Caki2 (cell line): ENCODE measurements around the gene CRAT. TPM values are rescaled to one million over a fixed set of nuclear protein-coding genes. Genes with fewer than 3 reads are reported as not detected.
A peak's percentile ranks its signal among the peaks of the same experiment; 100 is the strongest.
"Not testable (repeated sequence)": the region's sequence is repeated elsewhere in the genome, so short reads cannot be mapped to it uniquely, and the experiment has no call there.

Experiments used
- DNase-seq: peaks from one replicate; pipeline ENCODE4 v3.0.0-alpha.2; 2015; ENCODE audit warnings: low read depth
- in situ Hi-C: cut with HindIII; loops from 2 replicates; pipeline ENCODE4 v1.10.0; 2016; ENCODE audit warnings: low sequenced_read_pairs, low pct_unique_long_range_greater_than_20kb, mixed read lengths
- total RNA-seq: library from RNA; depleted of rRNA; stranded (reverse); fragments of >200 nt; shearing (Covaris generic); gene quantifications from 2 replicates; pipeline ENCODE4 v1.2.3, GENCODE V29; 2014; ENCODE audit warnings: low replicate concordance

CRAT gene
- total RNA-seq, 1 experiment from 2014 or later, result 19.2 TPM

GRCh38 chr9:129139993-129140396 lies 29.4 kb upstream of the CRAT start:
- peak; percentile 97 for DNase-seq
- in situ Hi-C loops, result no loop called here

- peak; percentile 81 for DNase-seq
- in situ Hi-C loops, result no loop called here
Observed at GRCh38 chr9:129139233-129139992, 28.8 kb upstream of the CRAT start.

DNA sequence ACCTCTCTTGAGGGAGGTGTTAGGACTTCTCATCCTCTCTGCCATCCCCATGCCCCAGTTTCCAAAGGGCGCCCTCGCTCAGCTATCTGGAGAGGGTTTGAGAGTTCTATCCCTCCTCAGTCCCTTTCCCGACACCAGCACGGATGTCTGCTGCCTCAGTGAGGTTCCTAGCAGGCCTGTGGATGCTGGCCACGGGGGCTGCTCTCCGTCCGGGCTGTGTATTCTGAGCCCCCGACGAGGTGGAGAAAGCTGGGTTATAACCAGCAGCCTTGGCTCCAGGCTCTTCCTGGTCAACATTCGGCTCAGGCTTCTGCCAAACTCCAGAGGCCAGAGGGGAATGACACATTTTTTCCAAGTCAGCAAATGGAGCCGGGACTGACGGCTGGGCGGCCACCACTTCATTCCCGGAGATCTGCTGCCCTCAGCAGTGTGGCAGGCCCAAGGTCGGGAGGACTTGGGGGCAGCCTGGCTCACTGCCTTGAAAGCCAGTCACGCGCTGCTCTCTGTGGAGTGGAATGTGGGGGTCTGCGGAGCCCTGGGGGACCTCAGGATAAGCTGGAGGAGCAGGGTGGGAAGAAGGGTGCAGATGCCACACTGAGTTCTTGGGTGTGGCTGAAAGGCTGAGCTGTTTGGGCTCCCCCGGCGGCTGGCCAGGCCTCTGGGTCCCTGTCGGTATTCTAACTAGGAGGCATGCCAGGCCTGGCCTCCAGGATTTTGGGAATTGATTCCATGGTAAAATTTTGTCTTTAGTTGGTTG lies 28.1 kb upstream of the CRAT start:
- DNase-seq, result no peak
- in situ Hi-C loops, result no loop called here

- no peak for DNase-seq
- in situ Hi-C loops, result no loop called here
Observed at GRCh38 chr9:129138144-129138462, 27.5 kb upstream of the CRAT start.

DNA sequence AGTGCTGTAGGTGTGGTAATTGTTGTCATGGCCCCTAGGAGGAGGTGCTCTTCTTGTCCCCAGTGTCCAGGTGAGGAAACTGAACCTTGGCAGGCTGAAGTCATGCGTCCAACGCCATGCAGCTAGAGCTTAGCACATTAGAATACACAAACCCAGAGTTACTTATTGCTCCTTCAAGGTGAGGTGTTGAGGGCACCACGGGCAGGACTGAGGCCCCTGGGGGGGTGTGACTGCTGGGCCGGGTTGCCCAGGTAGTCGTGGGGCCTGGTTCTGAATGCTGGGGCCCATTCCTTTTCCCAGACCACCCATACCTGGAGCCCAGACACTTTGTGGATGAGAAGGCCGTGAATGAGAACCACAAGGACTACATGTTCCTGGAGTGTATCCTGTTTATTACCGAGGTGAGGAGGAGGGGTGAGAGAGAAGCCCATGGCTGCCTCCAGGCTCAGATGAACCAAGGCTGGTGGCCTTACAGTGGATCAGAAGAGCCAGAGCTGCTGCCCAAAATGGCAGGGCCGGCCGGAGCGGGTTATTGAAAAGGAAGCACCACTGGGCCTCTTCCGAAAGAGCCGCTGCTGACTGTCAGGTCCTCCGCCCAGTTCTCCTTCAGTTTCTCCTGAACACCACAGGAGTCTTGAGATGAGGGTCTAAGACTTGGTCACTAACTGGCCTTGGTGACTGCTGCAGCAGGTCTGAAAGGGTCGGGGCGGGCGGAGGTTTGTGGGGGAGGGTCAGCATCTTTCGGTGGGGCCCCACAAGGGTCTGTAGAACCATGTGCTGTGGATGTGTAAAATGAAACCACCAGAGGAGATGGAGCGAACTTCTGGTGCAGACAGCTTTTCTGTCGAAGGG lies 26.9 kb upstream of the CRAT start:
- in situ Hi-C loops, result no loop called here

DNA sequence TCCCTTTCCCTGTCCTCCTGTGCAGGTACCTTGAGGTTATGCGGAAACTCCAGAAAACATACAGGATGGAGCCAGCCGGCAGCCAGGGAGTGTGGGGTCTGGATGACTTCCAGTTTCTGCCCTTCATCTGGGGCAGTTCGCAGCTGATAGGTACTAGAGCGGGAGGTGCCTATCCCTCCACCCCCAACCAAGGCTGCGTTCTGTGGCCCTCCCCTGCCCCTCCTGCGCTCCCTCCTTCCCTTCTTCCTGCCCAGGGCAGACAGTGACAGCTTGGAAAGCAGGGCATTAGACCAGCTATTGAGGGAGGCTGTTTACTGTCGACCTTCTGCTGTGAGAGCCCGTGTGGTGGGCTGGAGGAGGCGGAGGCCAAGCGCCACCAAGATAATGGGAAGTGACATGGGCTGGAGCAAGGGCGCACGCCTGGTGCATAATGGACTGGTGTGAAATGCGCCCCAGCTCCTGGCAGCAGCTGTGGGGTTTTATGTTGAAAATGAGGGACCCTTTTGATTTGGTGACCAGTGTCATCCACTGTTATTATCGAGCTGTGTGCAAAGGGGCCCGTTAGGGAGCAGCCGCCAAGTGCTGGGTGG lies 25.9 kb upstream of the CRAT start:
- in situ Hi-C loops, result no loop called here
- DNase-seq, result no peak

More for the DNA sequence above, 26.9 kb upstream of the CRAT start:
- DNase-seq, result no peak

- no peak for DNase-seq
- in situ Hi-C loops, result no loop called here
Observed at GRCh38 chr9:129135476-129135875, 24.9 kb upstream of the CRAT start.

DNA sequence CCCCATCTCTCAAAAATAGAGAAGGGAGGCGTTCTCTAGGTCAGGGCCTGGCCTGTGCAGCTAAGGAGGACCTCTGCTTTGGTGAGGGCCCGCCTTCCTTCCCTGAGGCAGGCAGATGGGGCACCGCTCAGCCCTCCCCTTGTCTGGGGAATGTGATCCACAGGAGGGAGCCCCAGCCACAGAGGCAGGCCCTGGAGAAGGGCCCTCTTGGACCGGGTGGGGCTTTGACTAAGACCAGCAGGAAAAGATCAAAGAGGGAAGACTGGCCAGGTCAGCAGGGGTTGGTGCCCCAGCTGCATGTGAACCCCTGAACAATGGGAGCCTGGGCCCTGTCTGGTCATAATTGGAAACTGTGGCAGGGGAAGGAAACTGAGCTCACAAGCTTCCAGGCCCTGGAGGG lies 22.5 kb upstream of the CRAT start:
- in situ Hi-C loops, result no loop called here
- DNase-seq, result no peak

DNA sequence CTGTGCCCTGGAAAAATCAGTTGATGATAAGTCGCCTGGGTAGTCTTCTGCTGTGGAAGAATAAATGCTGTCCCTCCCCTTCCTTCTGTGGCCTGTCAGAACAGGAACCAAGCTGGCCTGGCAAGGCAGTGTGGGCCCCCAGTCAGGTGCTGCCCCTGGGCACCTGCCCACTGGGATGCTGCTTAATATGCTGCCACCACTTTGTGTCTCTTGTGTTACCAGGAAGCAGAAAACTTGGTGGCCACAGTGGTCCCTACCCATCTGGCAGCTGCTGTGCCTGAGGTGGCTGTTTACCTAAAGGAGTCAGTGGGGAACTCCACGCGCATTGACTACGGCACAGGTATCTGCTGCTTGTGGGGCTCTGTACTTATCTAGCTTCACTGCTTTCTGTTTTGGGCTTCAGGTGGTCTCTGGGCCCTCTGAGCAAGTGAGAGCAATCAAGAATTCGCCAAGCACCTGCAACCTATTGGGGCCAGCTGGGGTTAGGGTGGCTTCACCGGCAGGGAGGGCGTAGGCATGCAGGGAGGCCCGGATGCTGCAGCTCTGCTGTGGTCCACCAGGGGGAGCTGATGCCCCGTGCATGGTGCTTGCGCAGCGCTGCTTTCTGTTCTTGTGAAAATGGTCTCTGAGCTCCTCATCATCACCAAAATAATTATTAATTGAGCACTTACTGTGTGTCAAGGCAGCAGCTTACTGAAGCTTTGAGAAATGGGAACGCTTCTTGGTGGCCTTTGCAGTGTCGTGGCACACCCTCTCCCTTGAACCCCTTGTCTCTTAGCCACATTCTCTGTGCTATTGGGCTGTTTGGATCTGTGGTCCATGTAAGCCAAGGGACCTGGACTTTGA lies 20.9 kb upstream of the CRAT start:
- in situ Hi-C loops, result no loop called here
- peak; percentile 58 for DNase-seq

GRCh38 chr9:129130791-129131190 lies 20.2 kb upstream of the CRAT start:
- in situ Hi-C loops, result no loop called here
- DNase-seq, result no peak

DNA sequence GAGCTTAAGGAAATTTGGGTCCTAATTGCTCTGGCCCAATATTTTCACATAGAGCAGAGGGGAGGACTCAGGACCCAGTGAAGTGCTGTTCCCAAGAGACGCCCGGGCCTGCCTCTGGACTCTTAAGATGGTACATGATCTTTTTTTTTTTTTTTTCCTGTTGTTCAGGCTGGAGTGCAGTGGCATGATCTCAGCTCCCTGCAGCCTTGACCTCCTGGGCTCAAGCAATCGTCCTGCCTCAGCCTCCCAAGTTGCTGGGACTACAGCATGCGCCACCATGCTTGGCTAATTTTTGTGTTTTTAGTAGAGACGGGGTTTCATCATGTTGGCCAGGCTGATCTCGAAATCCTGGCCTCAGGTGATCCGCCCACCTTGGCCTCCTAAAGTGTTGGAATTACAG lies 19.7 kb upstream of the CRAT start:
- DNase-seq, in situ Hi-C loops: not testable (repeated sequence)

GRCh38 chr9:129128689-129129088 lies 18.1 kb upstream of the CRAT start:
- in situ Hi-C loops, result no loop called here
- DNase-seq, result no peak

DNA sequence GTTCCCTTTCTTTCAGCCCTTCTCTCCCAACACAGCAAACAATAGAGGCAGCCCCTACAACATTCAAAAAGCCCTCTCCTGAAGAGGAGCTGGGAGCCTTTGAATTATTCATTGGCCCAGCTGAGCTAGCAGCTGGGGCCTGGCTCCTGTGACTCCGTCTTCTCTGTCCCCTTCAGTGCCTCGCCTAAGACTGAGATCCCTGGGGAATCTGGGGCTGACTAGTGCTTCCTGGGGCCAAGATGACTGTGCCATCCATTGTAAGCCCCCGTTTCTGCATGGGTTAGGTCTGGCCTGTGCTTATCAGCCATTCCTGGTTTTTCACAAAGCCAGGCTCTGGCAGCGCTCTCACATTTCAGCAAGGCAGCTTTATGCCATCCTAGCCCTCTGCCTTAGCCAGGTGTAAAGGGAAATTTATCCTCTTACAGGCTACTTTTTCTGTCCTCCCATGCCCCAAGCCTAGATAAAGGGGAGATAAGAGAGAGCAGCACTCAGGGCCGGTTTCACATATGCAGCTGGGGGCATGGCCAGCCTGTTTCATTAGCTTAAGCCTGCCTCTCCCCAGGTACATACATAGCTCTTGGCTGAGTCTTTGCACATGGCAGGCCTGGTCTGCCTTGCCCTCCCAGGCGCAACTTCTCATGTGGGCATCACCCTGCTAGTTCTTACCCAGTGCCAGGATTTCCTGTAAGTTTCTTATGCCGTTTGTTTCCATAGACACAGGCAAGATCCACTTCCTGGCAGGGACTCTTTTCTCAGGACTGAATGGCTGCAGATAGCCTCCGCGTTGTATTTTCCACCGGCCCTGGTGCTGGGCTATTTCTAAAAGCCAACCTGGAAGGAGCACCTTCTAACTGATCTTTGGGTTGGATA lies 16.4 kb upstream of the CRAT start:
- in situ Hi-C loops, result no loop called here
- no peak for DNase-seq

DNA sequence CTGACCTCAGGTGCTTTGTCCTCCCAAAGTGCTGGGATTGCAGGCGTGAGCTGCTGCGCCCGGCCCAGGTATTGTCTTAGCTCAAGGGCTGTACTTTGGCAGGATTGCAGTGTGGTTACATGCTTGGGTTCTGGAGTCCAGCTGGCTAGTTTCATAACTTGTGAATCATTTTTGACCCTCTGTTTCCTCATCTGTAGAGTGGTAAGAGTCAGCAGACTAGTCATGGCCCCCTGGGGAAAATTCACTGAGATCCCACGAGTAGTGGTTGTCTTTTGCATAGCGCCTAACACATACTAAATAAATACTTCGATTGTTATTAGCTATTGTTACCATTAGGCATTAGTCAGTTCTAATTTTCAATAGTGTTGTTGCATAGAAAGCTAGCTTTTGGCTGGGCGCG lies 14.9 kb upstream of the CRAT start:
- no peak for DNase-seq
- in situ Hi-C loops, result no loop called here

DNA sequence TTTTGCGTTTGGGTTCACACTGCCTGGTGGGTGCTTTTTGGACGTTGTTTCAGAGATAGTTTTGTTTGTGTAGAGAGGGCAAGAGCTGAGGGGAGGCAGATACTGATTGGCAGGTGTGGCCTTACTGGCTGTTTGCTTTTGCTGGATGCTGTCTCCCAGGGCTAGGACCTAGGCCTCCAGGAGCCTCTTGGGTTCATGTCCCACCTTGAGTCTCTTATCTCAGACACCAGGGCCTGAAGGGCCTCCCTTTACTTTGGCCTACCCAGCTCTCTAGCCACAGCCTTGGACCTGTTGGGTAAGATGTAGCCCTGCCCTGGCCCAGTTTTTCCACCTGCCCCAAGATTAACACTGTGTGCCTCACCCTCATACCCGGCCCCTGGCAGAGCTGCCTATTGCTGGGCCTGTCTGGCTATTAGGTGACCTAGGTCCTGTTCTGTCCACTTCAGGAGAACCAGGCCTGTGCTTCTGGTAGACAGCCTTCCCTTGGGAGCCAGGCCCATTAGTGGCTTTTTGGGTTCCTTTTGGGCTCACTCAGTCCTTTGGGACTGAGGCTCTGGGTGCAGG lies 14.0 kb upstream of the CRAT start:
- DNase-seq, result no peak
- in situ Hi-C loops, result no loop called here

- in situ Hi-C loops, DNase-seq: not testable (repeated sequence)
Observed at GRCh38 chr9:129122976-129123375, 12.4 kb upstream of the CRAT start.

DNA sequence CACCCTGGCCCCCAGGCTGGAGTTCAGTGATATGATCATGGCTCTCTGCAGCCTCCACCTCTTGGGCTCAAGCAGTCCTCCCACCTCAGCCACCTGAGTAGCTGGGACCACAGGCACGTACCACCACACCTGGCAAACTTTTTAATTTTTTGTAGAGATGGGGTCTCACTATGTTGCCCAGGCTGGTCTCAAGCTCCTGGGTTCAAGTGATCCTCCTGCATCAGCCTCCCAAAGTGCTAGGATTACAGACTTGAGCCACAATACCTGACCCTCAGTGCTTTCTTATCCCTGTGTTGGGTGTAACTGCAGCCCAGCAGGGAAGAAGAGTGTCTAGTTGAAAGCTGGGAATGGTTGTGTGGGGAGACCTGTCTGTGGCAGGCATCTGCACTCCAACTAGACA lies 11.5 kb upstream of the CRAT start:
- no peak for DNase-seq
- in situ Hi-C loops, result no loop called here
